Smooth muscle cell (in vitro differentiated cells): Measurements from ENCODE around the gene ZMYND8. TPM values are rescaled to one million over a fixed set of nuclear protein-coding genes. Genes with fewer than 3 reads are reported as not detected.

ENCODE experiments used
- DNase-seq: peaks from one replicate; lab custom pipeline; 2025; ENCODE audit not compliant: unreplicated experiment; lab: John Stamatoyannopoulos, UW
- H2AFZ ChIP-seq: fragments of 200-600 bp; sonication (generic); 2 replicates; pipeline ENCODE4 v1.6.0; 2016; ENCODE audit warnings: antibody characterized with exemption, low read depth, mild to moderate bottlenecking
- H3F3A ChIP-seq: fragments of 200-600 bp; sonication (generic); 2 replicates; pipeline ENCODE4 v1.6.0; 2017; ENCODE audit warnings: antibody characterized with exemption, low read depth
- H3K27ac ChIP-seq: fragments of 200-600 bp; sonication (generic); 2 replicates; pipeline ENCODE4 v1.5.1; 2016; ENCODE audit warnings: low read depth, mild to moderate bottlenecking
- H3K27me3 ChIP-seq: fragments of 200-600 bp; sonication (generic); 2 replicates; pipeline ENCODE4 v1.6.1; 2016; ENCODE audit warnings: low read depth, mild to moderate bottlenecking
- H3K36me3 ChIP-seq: fragments of 200-600 bp; sonication (generic); 2 replicates; pipeline ENCODE4 v1.5.1; 2016; ENCODE audit warnings: low read depth
- H3K4me1 ChIP-seq: fragments of 200-600 bp; sonication (generic); 2 replicates; pipeline ENCODE4 v1.5.1; 2016; ENCODE audit warnings: low read depth
- H3K4me2 ChIP-seq: fragments of 200-600 bp; sonication (generic); 2 replicates; pipeline ENCODE4 v1.6.0; 2016; ENCODE audit warnings: mild to moderate bottlenecking
- H3K4me3 ChIP-seq: fragments of 200-600 bp; sonication (generic); 2 replicates; pipeline ENCODE4 v1.5.1; 2016; ENCODE audit warnings: mild to moderate bottlenecking
- H3K79me2 ChIP-seq: fragments of 200-600 bp; sonication (generic); 2 replicates; pipeline ENCODE4 v1.6.0; 2016; ENCODE audit warnings: low read depth, mild to moderate bottlenecking
- H3K9ac ChIP-seq: fragments of 200-600 bp; sonication (generic); 2 replicates; pipeline ENCODE4 v1.6.0; 2016; ENCODE audit warnings: low read depth
- H3K9me3 ChIP-seq: fragments of 200-600 bp; sonication (generic); replicated peaks from 2 replicates; pipeline ENCODE4 v1.5.1; 2016; ENCODE audit warnings: low read depth
- H4K20me1 ChIP-seq: fragments of 200-600 bp; sonication (generic); 2 replicates; pipeline ENCODE4 v1.6.0; 2016; ENCODE audit warnings: low read depth
- CTCF ChIP-seq: fragments of 200-600 bp; sonication (generic); IDR thresholded peaks from 2 replicates; pipeline ENCODE4 v1.5.1; 2017; ENCODE audit warnings: borderline replicate concordance, mild to moderate bottlenecking, antibody characterized with exemption; ENCODE audit not compliant: insufficient read depth, poor library complexity, severe bottlenecking
- WGBS: methylation state at CpG from one replicate; pipeline ENCODE4 v1.1.7; 2016; ENCODE audit warnings: low lambda C conversion rate; 5-methylcytosine and 5-hydroxymethylcytosine counted together
- polyA plus RNA-seq: library from polyadenylated mRNA; unstranded; fragments of >200 nt; fragmentation: Nextera tagmentation; extraction: Ambion mirVana; gene quantifications from 2 replicates; pipeline ENCODE4 v1.2.1, GENCODE V29; 2016
- total RNA-seq: library from RNA; depleted of rRNA; stranded (reverse); fragments of >200 nt; gene quantifications from 2 replicates; pipeline ENCODE4 v1.2.3, GENCODE V29; 2014

The ZMYND8 gene
- total and polyA plus RNA-seq, 2 experiments from 2014 or later = 15.2 to 24.1 TPM

DNA sequence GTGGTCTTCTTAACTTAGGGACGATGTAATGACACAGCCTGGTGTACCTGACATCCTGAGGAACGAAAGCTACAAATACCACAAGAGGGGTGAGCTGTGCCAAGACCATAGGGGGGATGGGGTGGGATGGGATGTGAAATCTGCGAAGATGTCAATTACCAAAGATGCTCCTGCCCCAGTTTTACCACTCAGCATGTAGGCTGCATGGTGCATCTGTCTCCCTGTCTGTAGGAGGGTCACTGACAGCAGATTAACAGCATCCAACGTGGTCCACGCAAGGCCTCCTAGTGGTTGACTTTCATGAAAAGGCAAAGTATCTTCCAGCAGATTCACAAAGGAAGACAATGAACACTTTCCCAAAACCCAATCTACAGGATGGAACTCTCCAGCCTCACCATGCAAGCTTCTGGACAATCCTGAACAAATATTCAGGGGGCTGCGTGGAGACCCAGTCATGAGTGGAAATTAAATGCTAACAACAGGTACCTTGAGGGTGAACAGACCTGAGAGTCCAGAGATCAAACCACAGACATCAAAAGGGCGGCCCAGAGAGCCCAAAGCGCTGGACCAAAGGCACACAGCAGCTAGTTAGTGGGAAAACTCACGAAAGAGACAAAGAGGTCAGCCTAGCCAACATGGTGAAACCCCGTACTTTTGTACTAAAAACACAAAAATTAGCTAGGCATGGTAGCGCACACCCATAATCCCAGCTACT lies 44.4 kb downstream of the ZMYND8 start:
- no peak for DNase-seq
- no peaks in the 10 kb centered on the region for H3K9me3 ChIP-seq
- no peak for TF ChIP-seq CTCF
- no peak overlapping the region for H3K4me2 ChIP-seq
- no peak overlapping the region for H3K4me3 ChIP-seq
- H3K9ac ChIP-seq = no peak overlapping the region
- H3K4me1 ChIP-seq = peaks cover 31% of the 10 kb centered on the region
- no peak overlapping the region for H2AFZ ChIP-seq
- H3K36me3 ChIP-seq = no peaks in the 10 kb centered on the region
- WGBS = 98% methylated on average over 11 of the region's 11 CpGs
- no peaks in the 10 kb centered on the region for H3K27me3 ChIP-seq
- H3K79me2 ChIP-seq = peaks cover 86% of the 10 kb centered on the region
- H4K20me1 ChIP-seq = no peaks in the 10 kb centered on the region
- peaks cover 9% of the 10 kb centered on the region for H3F3A ChIP-seq
- H3K27ac ChIP-seq = no peak overlapping the region

- no peaks in the 10 kb centered on the region for H3K9me3 ChIP-seq
- no peak for TF ChIP-seq CTCF
- WGBS = 94% methylated on average over 5 of the region's 5 CpGs
- no peaks in the 10 kb centered on the region for H3K27me3 ChIP-seq
- H3K79me2 ChIP-seq = peaks cover 92% of the 10 kb centered on the region
- no peak overlapping the region for H3K4me3 ChIP-seq
- no peak for DNase-seq
- H3F3A ChIP-seq = peaks cover 3% of the 10 kb centered on the region
- no peaks in the 10 kb centered on the region for H3K36me3 ChIP-seq
- H4K20me1 ChIP-seq = no peaks in the 10 kb centered on the region
- H3K9ac ChIP-seq = no peak overlapping the region
- H2AFZ ChIP-seq = no peak overlapping the region
- peaks cover 32% of the 10 kb centered on the region for H3K4me1 ChIP-seq
- H3K27ac ChIP-seq = no peak overlapping the region
- no peak overlapping the region for H3K4me2 ChIP-seq
Measured at GRCh38 chr20:47311211-47311610, 45.3 kb downstream of the ZMYND8 start.

GRCh38 chr20:47310729-47311128 lies 45.8 kb downstream of the ZMYND8 start:
- no peak for TF ChIP-seq CTCF
- no peak overlapping the region for H3K4me3 ChIP-seq
- H3K27me3 ChIP-seq = no peaks in the 10 kb centered on the region
- no peak overlapping the region for H3K4me2 ChIP-seq
- peak overlapping the region; percentile 10 for H3K27ac ChIP-seq
- WGBS = 87% methylated on average over 6 of the region's 8 CpGs
- H2AFZ ChIP-seq = no peak overlapping the region
- no peak for DNase-seq
- peaks cover 97% of the 10 kb centered on the region for H3K79me2 ChIP-seq
- no peaks in the 10 kb centered on the region for H4K20me1 ChIP-seq
- no peak overlapping the region for H3K9ac ChIP-seq
- H3K36me3 ChIP-seq = no peaks in the 10 kb centered on the region
- H3K9me3 ChIP-seq = no peaks in the 10 kb centered on the region
- H3F3A ChIP-seq = no peaks in the 10 kb centered on the region
- peaks cover 27% of the 10 kb centered on the region for H3K4me1 ChIP-seq
